PC-3 (cell line): ENCODE measurements around the gene BATF2. TPM values are rescaled to one million over a fixed set of nuclear protein-coding genes. Genes with fewer than 3 reads are reported as not detected.
"Not testable (repeated sequence)": the region's sequence is repeated elsewhere in the genome, so short reads cannot be mapped to it uniquely, and the experiment has no call there.

Source experiments
- ATAC-seq: fragments of 200-7000 bp; cut with Tn5 transposase; 2 replicates; pipeline ENCODE4 v1.9.1; 2020; ENCODE audit warnings: mild to moderate bottlenecking, moderate library complexity
- BruUV-seq: library from RNA; stranded (reverse); fragments of 400-500 nt; replicated peaks from 2 replicates; lab custom pipeline; 2021; lab: Mats Ljungman, UMichigan
- CTCF ChIA-PET: fragments of 300-600 bp; sonication (Branson Sonifier 250); formaldehyde crosslinking; loops from one replicate; lab custom pipeline; 2022; ENCODE audit warnings: antibody characterized with exemption; lab: Charles Lee
- POLR2A ChIA-PET: fragments of 300-600 bp; sonication (Branson Sonifier 250); formaldehyde crosslinking; loops from one replicate; lab custom pipeline; 2022; ENCODE audit warnings: antibody characterized with exemption; ENCODE audit not compliant: unreplicated experiment; lab: Charles Lee
- DNase-seq: peaks from one replicate; pipeline ENCODE4 v3.0.0-alpha.2; 2015
- H2AFZ ChIP-seq: fragments of 300-600 bp; sonication (generic); 2 replicates; pipeline ENCODE4 v1.6.0; 2016; ENCODE audit warnings: antibody characterized with exemption, low read length
- H3F3A ChIP-seq: fragments of 300-600 bp; sonication (generic); one replicate; pipeline ENCODE4 v1.6.0; 2017; ENCODE audit warnings: antibody characterized with exemption, low read length, control low read depth, mild to moderate bottlenecking; ENCODE audit not compliant: unreplicated experiment
- H3K27ac ChIP-seq: fragments of 300-600 bp; sonication (generic); 2 replicates; pipeline ENCODE4 v1.5.1; 2016; ENCODE audit warnings: mild to moderate bottlenecking, low read length
- H3K27me3 ChIP-seq: fragments of 300-600 bp; sonication (generic); 2 replicates; pipeline ENCODE4 v1.6.1; 2016; ENCODE audit warnings: low read length, mixed read lengths
- H3K36me3 ChIP-seq: fragments of 300-600 bp; sonication (generic); 2 replicates; pipeline ENCODE4 v1.6.1; 2016; ENCODE audit warnings: low read depth, mixed run types, low read length, mixed read lengths
- H3K4me1 ChIP-seq: fragments of 300-600 bp; sonication (generic); 2 replicates; pipeline ENCODE4 v1.5.1; 2016; ENCODE audit warnings: low read length; ENCODE audit not compliant: insufficient read depth
- H3K4me2 ChIP-seq: fragments of 300-600 bp; sonication (generic); 2 replicates; pipeline ENCODE4 v1.6.0; 2016; ENCODE audit warnings: low read length
- H3K4me3 ChIP-seq: fragments of 300-600 bp; sonication (generic); 2 replicates; pipeline ENCODE4 v1.5.1; 2016; ENCODE audit warnings: mild to moderate bottlenecking, low read length, mixed read lengths
- H3K79me2 ChIP-seq: fragments of 300-600 bp; sonication (generic); 2 replicates; pipeline ENCODE4 v1.6.1; 2017; ENCODE audit warnings: low read length, mixed read lengths
- H3K9ac ChIP-seq: fragments of 300-600 bp; sonication (generic); 2 replicates; pipeline ENCODE4 v1.6.0; 2016; ENCODE audit warnings: mild to moderate bottlenecking, low read length
- H3K9me2 ChIP-seq: fragments of 300-600 bp; sonication (generic); replicated peaks from 2 replicates; pipeline ENCODE4 v1.6.1; 2016; ENCODE audit warnings: mixed run types, low read length, mixed read lengths
- H3K9me3 ChIP-seq: fragments of 300-600 bp; sonication (generic); 2 replicates; pipeline ENCODE4 v1.6.1; 2016; ENCODE audit warnings: low read length, mixed read lengths
- H4K20me1 ChIP-seq: fragments of 300-600 bp; sonication (generic); 2 replicates; pipeline ENCODE4 v1.6.1; 2016; ENCODE audit warnings: low read length, mixed read lengths
- CTCF ChIP-seq: fragments of 300-600 bp; sonication (generic); conservative IDR thresholded peaks from 2 replicates; pipeline ENCODE4 v1.5.1; 2017; ENCODE audit warnings: antibody characterized with exemption, low read depth, mild to moderate bottlenecking, low read length
- EZH2 ChIP-seq: fragments of 300-600 bp; sonication (generic); IDR thresholded peaks from one replicate; pipeline ENCODE4 v1.6.1; 2017; ENCODE audit warnings: antibody characterized with exemption, mild to moderate bottlenecking, low read length; ENCODE audit not compliant: unreplicated experiment
- EZH2phosphoT487 ChIP-seq: fragments of 300-600 bp; sonication (generic); IDR thresholded peaks from 2 replicates; pipeline ENCODE4 v1.6.1; 2018; ENCODE audit warnings: mild to moderate bottlenecking, antibody characterized with exemption, low read length, borderline replicate concordance
- intact Hi-C: fragments of 100-400 bp; cut with micrococcal nuclease; formaldehyde crosslinking; loops from 2 replicates; pipeline ENCODE4 v1.9.0; 2023
- total RNA-seq: library from RNA; depleted of rRNA; stranded (reverse); fragments of >200 nt; gene quantifications from 2 replicates; pipeline ENCODE4 v1.2.3, GENCODE V29; 2014

BATF2 gene
- total RNA-seq, 1 experiment from 2014 or later: not detected

GRCh38 chr11:65008873-65009272 lies 12.1 kb upstream of the BATF2 start:
- DNase-seq (no peak), ATAC-seq (no peak)
- Histone ChIP-seq H3K27me3 (no peaks in the 10 kb centered on the region), H3K36me3 (no peaks in the 10 kb centered on the region), H2AFZ (no peak overlapping the region), H4K20me1 (no peaks in the 10 kb centered on the region), H3K4me2 (no peak overlapping the region), H3K9ac (no peak overlapping the region), H3K4me1 (peaks cover 20% of the 10 kb centered on the region), H3K9me2 (no peaks in the 10 kb centered on the region), H3K27ac (no peak overlapping the region), H3K4me3 (no peak overlapping the region), H3F3A (no peaks in the 10 kb centered on the region), H3K9me3 (no peaks in the 10 kb centered on the region), H3K79me2 (no peaks in the 10 kb centered on the region)
- intact Hi-C loops: loop anchor here (5.0 kb wide), 1 partner anchor 162 kb away; no protein-coding TSS in a partner anchor
- ChIA-PET POLR2A (no interaction called here), CTCF (no interaction called here)
- TF ChIP-seq EZH2 (no peak), EZH2phosphoT487 (no peak), CTCF (no peak)
- BruUV-seq: no TSS peak

GRCh38 chr11:65008016-65008415 lies 11.2 kb upstream of the BATF2 start:
- 0 out of 2 replicates have a peak overlapping the region, but pooled peaks have one; percentile 76 for H3K27ac ChIP-seq
- POLR2A ChIA-PET: no interaction called here
- no peak overlapping the region for H3K4me2 ChIP-seq
- intact Hi-C loops: loop anchor here (5.0 kb wide), 1 partner anchor 161 kb away; no protein-coding TSS in a partner anchor
- no peaks in the 10 kb centered on the region for H3K9me3 ChIP-seq
- no TSS peak for BruUV-seq
- H3K79me2 ChIP-seq: no peaks in the 10 kb centered on the region
- no peak for TF ChIP-seq EZH2phosphoT487
- TF ChIP-seq CTCF: no peak
- no peak for TF ChIP-seq EZH2
- no peak overlapping the region for H3K4me3 ChIP-seq
- H3K9ac ChIP-seq: no peak overlapping the region
- no peaks in the 10 kb centered on the region for H3K36me3 ChIP-seq
- H2AFZ ChIP-seq: peak overlapping the region; percentile 10; the same call in 1 of the 2 replicates
- H3K9me2 ChIP-seq: no peaks in the 10 kb centered on the region
- CTCF ChIA-PET: no interaction called here
- H3F3A ChIP-seq: no peaks in the 10 kb centered on the region
- H4K20me1 ChIP-seq: no peaks in the 10 kb centered on the region
- H3K27me3 ChIP-seq: no peaks in the 10 kb centered on the region
- peaks cover 16% of the 10 kb centered on the region for H3K4me1 ChIP-seq
- ATAC-seq (no peak), DNase-seq (peak; percentile 22)

- H3K9me2 ChIP-seq, DNase-seq, H3K4me2 ChIP-seq, intact Hi-C loops, H3K36me3 ChIP-seq, H2AFZ ChIP-seq, H4K20me1 ChIP-seq, H3K9ac ChIP-seq, H3K4me3 ChIP-seq, POLR2A ChIA-PET, H3K79me2 ChIP-seq, H3K27ac ChIP-seq, CTCF ChIA-PET, H3K9me3 ChIP-seq, BruUV-seq, H3K27me3 ChIP-seq, ATAC-seq, H3F3A ChIP-seq: not testable (repeated sequence)
- H3K4me1 ChIP-seq: peaks cover 14% of the 10 kb centered on the region
Measured at GRCh38 chr11:65003968-65004367, 7.2 kb upstream of the BATF2 start.
